HG03097 (cell line): ENCODE results near the gene RANBP10.
"Not testable (repeated sequence)": the region's sequence is repeated elsewhere in the genome, so short reads cannot be mapped to it uniquely, and the experiment has no call there.

Source experiments
- ATAC-seq: cut with Tn5 transposase; IDR thresholded peaks from one replicate; pipeline ENCODE4 v1.9.1; 2021; ENCODE audit not compliant: unreplicated experiment, low FRiP score

RANBP10 gene

DNA sequence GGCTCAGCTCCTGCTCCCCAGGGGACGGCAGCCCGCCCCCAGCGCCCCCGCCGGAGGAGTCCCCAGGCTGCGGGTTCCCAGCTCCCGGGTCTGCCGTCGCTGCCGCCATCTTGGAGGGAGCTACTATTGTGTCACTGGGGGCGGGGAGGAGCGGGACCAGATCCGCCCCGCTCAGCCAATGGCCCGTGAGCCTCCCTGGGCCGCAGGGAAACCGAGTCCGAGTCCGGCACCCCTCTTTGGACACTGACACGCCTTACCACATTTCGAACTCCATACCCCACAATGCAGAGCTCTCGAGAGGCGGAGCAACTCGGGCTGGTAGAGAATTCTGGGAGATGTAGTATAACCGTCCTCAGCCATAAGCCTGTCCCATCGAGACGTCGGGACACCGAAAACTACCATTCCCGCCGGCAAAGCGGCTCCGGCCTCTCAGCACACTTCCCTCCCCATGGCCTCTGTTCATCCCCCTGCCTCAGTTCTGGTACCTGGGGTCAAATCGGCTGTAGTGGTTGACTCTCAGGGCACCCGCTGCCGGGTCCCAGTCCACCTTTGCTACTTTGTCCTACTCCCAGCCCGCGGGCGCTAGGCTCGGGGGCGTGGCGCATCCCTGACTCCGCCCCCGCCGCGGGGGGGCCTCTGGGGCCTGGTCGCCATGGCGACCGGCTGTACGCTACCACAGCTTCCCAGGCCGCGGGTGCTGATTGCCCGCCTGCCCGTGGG, at the start of gene RANBP10, which contains the start of gene TSNAXIP1:
TSS of gene RANBP10 (minus strand) at position 133 of the 720 bp plus-strand sequence. CDS start at position 109, 24 bp downstream.
TSS of gene TSNAXIP1 (plus strand) at position 462 of the 720 bp plus-strand sequence. CDS start 261 bp downstream, outside the sequence.
- peak; percentile 92 for ATAC-seq

DNA sequence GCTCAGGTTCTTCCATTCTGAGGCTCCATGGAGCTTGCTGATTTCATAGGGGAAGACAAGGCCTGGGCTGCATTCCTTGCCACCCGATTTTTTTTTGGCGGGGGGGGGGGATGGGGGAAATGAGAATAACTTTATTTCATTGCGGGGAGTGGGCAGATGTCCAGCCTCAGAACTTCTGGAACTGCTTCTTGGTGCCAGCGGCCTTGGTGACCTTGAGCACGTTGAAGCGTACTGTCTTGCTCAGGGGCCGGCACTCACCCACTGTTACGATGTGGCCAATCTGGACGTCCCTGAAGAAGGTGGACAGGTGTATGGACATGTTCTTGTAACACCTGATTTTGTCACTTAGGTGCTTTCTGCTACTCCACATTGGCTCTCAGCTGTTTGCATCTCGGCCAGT, 49.4 kb upstream of the RANBP10 start:
- no peak for ATAC-seq

DNA sequence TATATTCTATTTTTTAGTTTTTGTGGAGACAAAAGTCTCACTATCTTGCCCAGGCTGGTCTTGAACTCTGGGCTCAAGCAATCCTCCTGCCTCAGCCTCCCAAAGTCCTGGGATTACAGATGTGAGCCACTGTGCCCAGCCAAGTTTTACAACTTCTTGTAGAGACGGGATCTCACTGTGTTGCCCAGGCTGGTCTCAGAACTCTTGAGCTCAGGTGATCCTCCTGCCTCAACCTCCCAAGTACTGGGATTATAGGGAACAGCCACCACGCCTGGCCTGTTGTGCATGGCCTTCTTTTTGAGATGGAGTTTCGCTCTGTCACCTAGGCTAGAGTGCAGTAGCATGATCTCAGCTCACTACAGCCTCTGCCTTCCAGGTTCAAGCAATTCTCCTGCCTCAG, 47.3 kb upstream of the RANBP10 start:
- ATAC-seq, result no peak

DNA sequence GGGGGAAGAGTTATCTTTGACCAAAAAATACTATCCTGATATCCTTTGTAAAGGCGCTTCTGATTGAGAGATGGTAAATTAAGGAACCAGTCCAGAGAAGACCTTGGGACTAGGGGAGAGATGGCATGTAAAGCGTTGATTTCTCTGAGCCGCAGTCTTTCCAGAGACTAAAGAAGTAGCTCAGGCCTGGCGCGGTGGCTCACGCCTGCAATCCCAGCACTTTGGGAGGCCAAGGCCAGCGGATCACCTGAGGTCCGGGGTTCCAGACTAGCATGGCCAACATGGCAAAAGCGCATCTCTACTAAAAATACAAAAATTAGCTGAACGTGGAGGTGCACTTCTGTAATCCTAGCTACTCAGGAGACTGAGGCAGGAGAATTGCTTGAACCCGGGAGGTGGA, 41.8 kb upstream of the RANBP10 start:
- no peak for ATAC-seq

DNA sequence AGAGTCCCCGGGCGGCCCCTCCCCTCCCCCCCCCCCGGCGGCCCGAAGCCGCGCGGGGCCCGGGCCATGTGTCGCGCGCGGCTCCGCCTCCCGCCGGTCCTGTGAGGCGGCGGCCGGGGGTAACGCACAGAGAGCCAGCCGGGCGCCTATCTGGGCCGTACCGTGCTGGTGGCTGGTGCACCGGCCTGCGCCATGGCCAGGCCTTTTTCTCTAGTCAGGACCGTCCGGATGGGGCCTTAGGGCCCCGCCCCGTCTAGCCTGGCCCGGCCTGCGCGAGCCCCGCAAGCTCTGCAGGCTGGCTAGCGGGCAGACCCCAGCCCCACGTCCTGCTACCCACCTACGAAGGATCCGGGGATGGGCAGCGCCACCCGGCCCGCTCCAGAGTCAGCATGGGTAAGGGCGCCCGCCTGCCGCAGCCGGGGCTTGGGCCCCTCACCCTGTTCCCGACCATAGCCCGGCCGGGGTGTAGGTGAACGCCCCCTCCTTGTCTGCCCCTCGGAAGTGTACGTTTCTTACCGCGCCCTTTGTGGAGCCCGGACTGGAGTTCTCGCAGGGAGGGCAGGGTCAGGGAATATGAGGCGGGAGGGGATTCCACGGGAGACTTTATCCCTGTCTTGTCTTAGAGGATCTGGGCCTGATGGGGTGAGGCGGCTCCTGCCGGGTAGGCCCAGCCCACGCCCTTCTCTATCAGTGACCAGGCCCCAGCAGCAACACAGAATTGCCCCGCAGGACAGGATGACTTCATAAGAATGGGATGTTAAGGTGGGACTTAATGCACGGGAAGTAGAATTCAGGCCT, 40.9 kb upstream of the RANBP10 start, which contains the start of gene CENPT:
TSS of gene CENPT (minus strand) at position 630 of the 798 bp plus-strand sequence. CDS start 13,834 bp downstream, outside the sequence.
- peak; percentile 32 for ATAC-seq

DNA sequence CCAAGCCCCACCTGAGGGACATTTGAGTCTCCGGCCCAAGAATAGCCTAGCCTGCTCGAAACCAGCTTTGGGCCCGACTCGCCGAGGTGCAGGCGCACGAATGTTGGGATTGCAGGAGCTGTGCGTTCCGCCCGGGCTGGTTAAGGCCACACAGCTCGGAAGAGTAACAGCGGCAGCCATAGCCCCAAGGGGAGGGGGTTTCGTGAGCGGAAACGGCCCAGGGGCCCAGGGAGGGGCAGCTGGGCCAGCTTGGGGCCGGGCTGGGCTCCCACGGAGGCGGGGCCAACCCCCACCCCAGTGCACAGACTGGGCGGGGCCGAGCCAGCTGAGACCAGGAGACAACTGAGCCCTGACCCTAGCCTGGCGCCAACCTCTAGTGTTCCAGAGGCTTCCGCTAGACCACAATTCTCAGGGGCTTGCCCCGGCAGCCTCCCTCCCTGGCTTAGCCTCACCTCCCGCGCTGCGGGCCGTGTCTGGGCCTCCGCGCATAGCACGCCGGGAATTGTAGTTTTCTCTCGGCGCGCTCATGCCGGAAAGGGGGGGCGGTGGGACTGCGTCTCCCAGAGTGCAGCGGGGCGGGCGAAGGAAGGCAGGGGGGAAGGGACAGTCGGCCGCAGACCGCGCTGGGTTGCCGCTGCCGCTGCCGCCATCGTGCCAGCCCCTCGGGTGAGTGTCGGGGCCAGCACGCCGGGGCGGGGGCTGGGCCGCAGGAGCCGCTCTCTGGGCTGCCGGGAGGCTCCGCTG, 40.1 kb upstream of the RANBP10 start, which contains the start of gene NUTF2:
TSS of gene NUTF2 (plus strand) at position 614 of the 744 bp plus-strand sequence. CDS start 18,198 bp downstream, outside the sequence.
- ATAC-seq, result peak; percentile 53

DNA sequence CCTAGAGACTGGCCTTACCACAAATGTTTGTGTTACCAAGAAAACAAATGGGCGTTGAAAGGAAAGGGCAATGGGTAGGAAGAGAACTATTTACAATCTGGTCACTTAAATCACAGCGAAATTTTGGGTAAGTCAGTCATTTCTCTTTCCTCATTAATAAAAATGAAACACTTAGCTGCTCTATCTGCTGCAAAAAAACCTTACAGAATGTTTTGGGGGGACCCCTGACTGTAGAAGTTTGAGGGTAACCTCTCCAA, 39.6 kb upstream of the RANBP10 start:
- ATAC-seq, result no peak

DNA sequence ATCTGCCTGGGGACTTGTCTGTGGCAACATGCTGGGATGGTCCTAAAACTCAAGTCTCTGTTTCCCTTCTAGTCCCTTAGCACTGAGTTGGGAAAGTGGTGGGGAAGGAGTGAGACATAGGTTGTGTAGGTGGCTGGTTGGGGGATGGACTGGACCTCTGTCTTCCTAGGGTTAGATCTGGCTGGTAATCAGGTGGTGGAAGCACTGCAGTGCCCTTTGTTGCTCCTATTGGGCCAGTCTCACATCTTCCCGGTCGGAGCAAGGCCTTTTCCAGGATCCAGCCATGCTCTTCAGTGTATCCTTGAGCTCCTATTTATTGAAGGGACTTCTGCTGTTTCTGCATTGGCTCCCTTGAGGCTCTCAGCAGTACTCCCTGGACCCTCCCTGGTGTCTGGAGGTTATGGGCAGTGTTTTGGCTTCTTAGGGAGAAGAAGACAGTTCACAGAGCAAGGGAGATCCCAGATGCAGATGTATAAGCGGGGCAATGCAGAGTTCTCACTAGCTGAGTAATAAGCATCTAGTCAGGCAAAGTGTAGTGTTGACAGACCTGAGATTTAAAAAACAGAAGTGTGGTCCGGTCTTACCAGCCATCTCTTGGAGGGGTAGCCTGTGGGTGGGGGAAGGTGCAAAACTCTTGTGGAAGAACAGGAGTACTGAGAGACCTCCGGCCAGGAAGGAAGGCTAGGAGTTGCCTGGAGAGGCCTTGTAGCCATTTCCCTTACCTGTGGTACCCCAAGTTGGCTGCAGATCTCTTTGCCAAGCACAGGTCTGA, 39.1 kb upstream of the RANBP10 start:
- ATAC-seq, result no peak

DNA sequence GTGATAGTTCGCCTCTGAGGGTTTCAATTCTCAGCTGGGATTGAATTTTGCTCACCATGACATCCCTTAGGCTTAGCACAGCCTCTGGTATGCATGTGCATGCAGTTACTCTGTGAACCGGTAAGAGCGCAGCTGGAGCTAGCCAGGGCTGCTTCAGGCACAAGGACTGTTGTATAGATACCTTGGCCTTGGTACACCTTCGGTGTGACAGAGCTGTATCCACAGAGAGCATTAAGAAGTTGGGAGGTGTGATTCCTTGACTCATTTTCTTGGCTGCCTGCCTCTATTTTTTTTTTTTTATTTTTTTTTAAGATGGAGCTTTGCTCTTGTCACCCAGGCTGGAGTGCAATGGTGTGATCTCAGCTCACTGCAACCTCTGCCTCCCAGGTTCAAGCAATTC, 38.1 kb upstream of the RANBP10 start:
- no peak for ATAC-seq

DNA sequence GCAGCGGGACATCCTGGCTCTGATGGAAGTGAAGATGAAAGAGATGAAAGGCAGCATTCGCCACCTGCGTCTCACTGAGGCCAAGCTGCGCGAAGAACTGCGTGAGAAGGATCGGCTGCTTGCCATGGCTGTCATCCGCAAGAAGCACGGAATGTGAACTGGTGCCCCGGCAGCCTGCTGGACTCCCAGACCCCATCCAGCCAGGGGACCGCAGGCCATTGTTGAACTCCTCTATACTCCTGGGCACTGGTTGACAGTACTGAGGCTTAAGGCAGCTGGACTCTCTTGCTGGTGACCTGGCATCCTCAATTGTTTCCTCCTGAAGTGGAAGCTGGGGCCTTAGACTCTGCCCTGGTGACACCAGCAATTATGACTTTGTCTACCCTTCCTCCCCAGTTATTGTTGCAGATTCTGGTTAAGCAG, 37.0 kb upstream of the RANBP10 start:
- no peak for ATAC-seq

DNA sequence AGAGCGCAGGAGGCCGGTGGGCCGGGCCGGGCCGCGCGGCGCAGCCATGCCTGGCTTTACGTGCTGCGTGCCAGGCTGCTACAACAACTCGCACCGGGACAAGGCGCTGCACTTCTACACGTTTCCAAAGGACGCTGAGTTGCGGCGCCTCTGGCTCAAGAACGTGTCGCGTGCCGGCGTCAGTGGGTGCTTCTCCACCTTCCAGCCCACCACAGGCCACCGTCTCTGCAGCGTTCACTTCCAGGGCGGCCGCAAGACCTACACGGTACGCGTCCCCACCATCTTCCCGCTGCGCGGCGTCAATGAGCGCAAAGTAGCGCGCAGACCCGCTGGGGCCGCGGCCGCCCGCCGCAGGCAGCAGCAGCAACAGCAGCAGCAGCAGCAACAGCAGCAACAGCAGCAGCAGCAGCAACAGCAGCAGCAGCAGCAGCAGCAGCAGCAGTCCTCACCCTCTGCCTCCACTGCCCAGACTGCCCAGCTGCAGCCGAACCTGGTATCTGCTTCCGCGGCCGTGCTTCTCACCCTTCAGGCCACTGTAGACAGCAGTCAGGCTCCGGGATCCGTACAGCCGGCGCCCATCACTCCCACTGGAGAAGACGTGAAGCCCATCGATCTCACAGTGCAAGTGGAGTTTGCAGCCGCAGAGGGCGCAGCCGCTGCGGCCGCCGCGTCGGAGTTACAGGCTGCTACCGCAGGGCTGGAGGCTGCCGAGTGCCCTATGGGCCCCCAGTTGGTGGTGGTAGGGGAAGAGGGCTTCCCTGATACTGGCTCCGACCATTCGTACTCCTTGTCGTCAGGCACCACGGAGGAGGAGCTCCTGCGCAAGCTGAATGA, 36.4 kb upstream of the RANBP10 start:
- peak; percentile 5 for ATAC-seq

DNA sequence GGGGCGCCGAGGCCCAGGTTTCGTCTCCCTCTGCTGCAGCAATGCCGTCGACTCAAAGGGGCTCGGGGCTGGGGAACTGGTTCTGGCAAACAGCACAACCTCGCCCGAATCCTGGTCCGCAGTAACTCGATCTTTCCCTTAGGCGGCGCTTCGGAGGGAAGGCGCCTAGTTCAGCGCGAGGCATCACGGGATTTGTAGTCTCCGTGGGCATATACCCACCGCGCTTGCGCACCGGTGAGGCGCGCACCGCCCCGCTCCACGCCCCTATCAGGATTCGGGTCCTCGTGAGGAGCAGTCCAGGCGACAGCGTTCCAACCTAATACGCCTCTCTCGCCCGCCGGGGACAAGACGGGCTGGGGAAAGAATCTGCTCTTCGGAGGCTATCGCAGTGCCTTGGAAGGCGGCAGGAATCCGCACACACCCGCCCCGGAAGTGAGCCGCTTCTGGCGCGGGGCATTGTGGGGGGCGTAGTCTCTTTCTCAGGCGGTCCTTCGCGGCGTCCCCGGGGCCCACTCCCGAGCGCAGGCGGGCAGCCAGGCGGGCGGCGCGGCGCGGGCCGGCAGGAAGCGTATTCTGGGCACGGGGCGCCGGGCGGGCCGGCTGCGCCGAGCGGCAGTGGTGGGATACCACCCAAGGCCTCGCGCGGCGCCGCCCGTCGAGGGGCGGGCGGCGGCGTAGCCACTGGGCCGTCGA, 35.6 kb upstream of the RANBP10 start, which contains the start of gene THAP11:
TSS of gene THAP11 (plus strand) at position 505 of the 693 bp plus-strand sequence. CDS start 235 bp downstream, outside the sequence.
- peak; percentile 46 for ATAC-seq

DNA sequence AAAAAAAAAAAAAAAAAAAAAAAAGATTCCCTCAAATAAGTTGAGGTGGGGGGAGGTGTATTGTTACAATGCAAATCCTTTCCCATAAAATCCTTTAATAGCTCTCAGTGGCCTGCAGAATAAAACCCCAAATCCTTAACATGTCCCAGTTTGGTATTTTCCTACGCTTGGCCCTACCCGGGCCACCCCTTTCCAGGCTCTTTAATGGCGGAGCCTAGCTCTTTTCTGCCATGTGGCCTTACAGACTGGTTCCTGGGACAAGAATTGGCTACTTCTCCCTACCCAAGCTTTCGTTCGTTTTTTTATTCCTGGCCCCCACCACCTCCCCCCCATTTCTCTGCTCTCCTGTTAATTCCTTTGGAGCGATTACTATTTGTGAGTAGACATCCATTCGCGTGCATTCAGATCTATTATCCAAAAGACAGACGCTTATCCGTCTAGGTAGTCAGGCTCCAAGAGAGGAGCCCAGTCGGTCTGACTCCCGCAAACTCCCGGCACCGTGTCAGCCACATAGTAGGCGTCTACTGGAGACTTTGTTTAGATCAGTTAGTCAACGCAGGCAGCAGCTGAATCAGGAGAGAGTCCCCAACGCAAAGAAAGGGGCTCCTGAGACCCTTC, 34.9 kb upstream of the RANBP10 start:
- no peak for ATAC-seq

DNA sequence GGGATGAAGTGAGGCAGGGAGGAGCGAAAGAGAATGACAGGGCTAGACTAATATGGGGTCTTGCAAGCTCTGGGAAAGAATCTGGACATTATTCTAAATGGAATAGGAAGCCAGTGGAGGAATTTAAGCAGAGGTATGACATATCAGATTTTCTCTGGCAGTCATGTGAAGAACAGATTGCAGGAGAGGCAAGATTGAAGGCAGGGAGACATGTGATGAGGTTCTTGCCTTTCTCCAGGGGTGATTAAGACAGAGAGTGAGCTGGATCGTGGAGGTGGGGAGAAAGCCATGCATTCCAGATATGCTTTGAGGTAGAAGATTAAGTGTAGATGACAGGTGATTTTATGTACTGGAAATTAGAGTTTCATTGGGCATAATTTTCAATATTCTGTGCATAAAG, 31.5 kb upstream of the RANBP10 start:
- no peak for ATAC-seq

DNA sequence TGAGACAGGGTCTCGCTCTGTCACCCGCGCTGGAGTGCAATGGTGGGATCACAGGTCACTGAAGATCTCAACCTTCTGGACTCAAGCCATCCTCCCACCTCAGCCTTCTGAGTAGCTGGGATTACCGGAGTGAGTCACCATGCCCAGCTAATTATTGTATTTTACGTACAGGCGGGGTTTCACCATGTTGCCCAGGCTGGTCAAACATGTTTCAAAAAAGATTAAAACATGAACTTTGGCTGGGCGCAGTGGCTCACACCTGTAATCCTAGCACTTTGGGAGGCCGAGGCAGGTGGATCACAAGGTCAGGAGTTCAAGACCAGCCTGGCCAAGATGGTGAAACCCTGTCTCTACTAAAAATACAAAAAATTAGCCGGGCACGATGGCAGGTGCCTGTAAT, 30.8 kb upstream of the RANBP10 start:
- ATAC-seq, result not testable (repeated sequence)

DNA sequence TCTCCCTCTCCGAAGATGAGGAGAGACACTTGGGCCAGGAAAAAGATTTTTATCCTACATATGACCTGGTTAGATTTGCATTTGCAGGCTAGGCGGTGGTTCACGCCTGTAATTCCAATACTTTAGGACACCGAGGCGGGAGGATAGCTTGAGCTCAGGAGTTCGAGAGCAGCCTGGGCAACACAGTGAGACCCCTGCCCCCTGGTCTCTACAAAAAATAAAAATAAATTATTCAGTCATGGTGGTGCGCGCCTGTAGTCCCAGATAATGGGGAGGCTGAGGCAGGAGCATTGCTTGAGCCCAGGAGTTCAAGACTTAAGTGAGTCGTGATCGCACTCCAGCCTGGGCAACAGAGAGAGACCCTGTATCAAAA, 27.9 kb upstream of the RANBP10 start:
- ATAC-seq, result no peak

DNA sequence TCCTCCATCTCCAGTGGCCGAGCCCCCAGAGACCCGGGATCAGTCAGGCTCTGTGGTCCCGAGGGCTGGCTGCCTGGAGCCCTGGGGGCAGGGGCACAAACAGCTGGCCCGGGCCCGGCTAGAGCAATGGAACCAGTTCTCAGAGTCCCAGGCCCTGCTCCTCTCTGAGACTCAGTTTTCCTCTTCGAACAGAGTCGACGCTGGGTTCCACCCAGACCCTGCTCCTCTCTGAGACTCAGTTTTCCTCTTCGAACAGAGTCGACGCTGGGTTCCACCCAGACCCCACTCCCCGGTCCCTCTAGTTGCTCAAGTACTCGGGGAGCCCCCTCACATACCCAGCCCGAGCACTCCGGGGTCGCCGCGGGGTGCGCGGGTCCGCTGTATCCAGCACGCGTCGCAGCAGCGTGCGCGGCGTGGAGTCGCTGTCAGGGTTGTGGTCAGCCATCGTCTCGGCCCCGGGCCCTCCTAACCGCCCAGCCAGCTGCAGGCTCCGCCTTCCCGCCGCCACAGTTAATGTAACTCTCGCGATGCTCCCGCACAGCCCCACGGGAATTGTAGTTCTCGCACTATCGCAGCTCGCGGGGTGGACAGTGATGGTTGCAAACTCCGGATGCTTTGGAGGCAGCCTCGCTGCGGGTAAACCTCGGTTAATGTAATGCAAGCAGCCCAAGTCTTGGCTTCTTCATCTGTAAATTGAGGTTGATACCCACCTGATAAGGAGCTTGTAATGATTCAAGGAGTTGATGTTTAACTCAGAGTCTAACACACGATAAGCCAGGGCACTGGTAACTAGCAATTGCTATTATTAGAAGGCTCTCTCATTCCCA, 27.3 kb upstream of the RANBP10 start:
- peak; percentile 88 for ATAC-seq
